HG03159 (cell line): Measurements from ENCODE around the gene GABRA4.

Experiments used
- ATAC-seq: cut with Tn5 transposase; IDR thresholded peaks from one replicate; pipeline ENCODE4 v1.9.1; 2021; ENCODE audit warnings: mild to moderate bottlenecking, moderate library complexity; ENCODE audit not compliant: unreplicated experiment

Gene GABRA4

GRCh38 chr4:46993075-46994006 is at the start of gene GABRA4:
Gene GABRA4, minus strand, starts transcription at chr4:46993581. Its CDS starts 157 bp downstream, at chr4:46993424.
- no peak for ATAC-seq

- ATAC-seq: no peak
Observed at GRCh38 chr4:47040828-47041227, 47.4 kb upstream of the GABRA4 start.

DNA sequence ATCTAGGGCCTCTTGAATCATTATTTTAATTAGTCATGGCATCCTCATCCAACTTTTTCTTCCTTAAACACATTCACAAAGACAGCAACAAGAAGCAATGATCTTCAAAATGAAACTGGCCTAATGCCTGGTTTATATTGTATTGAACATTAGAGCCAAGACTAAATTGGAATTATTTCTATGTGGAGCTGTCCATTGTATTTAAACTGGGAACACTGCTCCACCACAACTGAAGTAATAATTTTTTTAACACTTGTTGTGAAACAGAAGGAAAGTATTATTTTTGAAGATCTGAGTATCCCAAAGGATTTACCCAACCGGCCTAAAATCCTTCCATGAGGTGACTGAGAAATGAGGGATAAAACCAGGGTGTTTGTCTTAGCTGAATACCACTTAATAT is 44.9 kb upstream of the GABRA4 start:
- no peak for ATAC-seq

DNA sequence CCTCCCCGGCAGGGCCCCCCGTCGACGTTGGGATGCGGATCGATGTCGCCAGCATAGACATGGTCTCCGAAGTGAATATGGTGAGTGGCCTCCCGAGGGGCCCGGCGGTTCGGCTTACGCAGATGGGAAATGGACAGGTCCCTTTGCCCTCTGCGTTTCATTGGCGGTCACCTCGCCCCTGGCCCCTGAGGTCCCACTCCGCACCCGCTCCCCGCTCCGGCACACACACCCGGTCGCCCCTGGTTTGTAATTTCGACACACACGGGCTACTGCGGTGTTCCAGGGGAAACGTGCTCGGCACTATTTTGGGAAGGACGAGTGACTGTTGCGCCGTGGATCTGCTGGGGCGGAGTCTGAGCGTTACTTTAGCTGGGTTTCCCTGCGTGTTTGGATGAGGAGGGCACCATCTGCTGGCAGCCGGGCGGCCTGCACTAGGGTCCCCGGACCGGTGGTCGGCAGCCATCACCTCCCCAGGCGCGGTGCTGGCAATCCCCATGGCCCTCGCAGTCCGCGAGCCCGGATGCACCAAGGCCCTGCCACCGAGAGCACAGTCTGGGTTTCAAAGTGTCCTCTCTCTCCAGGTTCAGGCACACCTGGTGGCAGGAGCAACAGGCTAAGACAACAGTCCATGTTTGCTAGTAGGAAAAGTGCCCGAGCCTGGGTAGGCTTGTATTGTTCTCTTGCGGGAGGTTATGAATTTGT is 39.2 kb upstream of the GABRA4 start:
- peak; percentile 97 for ATAC-seq

- ATAC-seq: peak; percentile 34
Observed at GRCh38 chr4:47031751-47032404, 38.5 kb upstream of the GABRA4 start.

- no peak for ATAC-seq
Observed at GRCh38 chr4:47031011-47031678, 37.8 kb upstream of the GABRA4 start, which contains the start of gene GABRB1. Gene GABRB1, plus strand, starts transcription at chr4:47031567.

DNA sequence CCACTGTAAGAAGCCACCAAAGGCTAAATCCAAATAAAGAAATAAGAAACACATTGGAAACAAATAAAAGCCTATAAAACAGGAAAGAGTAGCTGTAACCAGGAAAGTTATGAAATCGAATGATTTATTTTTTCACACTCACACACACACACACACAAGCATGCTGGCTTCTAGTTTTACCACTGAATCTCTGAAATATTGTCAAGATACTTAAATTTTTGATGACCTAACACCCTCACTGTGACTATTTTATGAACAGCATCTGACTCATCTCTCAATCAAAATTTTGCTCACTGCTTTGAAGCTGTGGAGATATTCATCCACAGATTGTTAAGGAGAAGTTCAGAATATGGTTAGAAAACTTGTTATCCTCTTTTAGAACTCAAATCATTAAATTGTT is 24.1 kb upstream of the GABRA4 start:
- ATAC-seq: no peak

GRCh38 chr4:47017081-47017480 is 23.7 kb upstream of the GABRA4 start:
- no peak for ATAC-seq

GRCh38 chr4:47013373-47013772 is 20.0 kb upstream of the GABRA4 start:
- no peak for ATAC-seq

DNA sequence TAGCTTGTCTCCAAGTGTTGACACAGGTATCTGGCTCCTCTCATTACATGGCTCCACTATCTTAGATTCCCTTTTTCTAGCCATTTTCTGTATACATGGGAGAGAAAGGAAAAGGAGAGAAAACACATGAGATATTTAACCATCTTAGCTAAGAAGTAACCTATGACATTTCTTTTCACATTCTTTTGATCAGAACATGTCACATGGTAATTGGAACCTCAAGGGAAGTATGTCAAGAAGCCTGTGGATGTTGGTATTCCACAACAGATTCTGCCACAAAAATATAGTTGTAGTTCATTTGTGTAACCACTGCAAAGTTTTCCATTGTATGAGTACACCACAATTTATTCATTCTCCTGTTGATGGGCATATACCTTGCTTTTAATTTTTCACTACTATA is 19.3 kb upstream of the GABRA4 start:
- ATAC-seq: no peak

- ATAC-seq: peak; percentile 89
Observed at GRCh38 chr4:47010912-47011446, 17.6 kb upstream of the GABRA4 start.

DNA sequence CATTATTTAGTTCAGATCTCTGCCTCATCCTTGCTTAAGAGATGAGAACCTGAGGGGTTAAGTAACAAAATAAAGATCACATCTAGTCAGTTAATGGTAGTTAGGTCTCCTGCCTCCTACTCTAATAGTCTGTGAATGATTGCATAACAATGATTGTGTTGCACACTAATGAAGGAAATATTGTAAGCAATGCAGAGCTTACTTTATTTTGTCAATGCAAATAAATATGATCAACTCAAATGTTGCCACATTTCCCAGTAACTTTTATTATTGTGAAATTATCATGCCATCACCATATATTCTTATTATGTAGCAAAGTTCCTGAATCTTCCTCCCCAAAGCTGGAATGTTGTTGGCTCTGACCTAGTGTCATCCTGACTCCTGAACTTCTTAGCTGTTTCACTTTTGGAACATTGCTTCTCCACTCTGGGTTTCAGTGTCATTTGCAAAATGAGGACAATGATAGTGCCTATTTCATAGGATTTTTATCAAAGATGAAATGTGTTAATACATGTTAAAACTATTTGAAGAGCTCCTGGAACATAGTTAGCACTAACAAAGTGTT is 17.0 kb upstream of the GABRA4 start:
- ATAC-seq: peak; percentile 14

GRCh38 chr4:47002580-47002979 is 9.2 kb upstream of the GABRA4 start:
- no peak for ATAC-seq

DNA sequence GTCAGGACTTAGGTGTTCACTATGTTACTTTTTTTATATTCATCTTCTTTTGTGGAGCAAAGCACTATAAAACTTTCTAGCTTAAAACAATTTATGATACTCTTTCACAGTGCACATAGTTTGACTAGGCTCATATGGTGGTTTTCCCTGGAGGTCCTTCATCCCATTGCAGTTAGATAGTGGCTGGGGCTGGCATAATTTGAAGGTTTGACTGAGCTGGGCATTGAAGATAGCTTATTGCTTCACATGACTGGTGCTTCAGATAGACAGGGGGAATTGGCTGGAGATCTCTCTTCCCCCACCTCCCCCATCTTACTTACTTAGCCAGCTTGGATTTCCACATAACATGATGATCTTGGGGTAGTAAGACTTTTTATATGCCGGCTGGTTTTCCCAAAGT is 7.0 kb upstream of the GABRA4 start:
- no peak for ATAC-seq

DNA sequence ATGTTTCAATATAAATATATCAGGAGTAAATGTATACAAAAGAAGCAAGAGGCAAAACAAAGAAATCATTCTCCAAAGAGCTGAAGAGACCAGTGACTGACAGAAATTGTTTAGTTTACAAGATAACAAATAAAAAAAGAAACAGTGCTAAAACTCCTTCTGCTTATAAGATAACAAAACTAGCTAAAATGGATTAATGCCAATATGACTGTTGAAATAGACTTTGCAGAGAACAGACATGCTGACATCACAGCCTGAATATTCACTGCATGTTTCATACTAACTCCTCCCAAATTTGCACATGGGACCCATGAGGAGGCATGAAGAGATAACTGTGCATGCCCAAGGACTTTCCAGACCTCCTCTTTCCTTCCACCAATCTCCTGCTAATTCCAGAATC is 6.2 kb upstream of the GABRA4 start:
- ATAC-seq: no peak

- ATAC-seq: no peak
Observed at GRCh38 chr4:46994007-46994405, 625 bp upstream of the GABRA4 start.

DNA sequence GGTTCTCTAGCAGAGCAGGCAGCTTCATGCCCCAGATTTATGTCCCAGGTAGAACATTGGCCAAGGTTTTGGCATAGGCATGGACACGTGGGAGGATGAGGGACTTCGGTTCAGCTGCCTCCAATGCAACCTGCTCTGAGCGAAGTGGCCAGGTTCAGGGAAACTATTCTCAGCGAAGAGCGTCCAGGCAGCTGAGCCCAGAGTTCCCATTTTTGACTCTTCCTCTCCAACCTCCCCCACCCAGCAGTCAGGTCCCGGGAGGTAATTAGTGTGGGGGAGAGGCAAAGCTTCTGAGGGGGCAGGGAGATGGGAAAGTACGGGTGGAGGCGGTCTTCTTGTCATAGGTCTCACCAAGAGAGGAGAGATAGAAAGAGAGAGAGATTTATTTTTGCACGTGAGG is 1.0 kb downstream of the GABRA4 start:
- ATAC-seq: no peak

- no peak for ATAC-seq
Observed at GRCh38 chr4:46986922-46987638, 6.3 kb downstream of the GABRA4 start.

GRCh38 chr4:46984781-46985180 is 8.6 kb downstream of the GABRA4 start:
- no peak for ATAC-seq

- ATAC-seq: no peak
Observed at GRCh38 chr4:46980851-46981250, 12.5 kb downstream of the GABRA4 start.
